K562 (cell line): Measurements from ENCODE around the gene UBR1. TPM values are rescaled to one million over a fixed set of nuclear protein-coding genes. Genes with fewer than 3 reads are reported as not detected.

ENCODE experiments used
- ATAC-seq: fragments of 200-7000 bp; cut with Tn5 transposase; 3 replicates; pipeline ENCODE4 v1.9.1; 2020; ENCODE audit warnings: moderate library complexity
- BruUV-seq: library from RNA; stranded (reverse); fragments of 400-500 nt; replicated peaks from 2 replicates; lab custom pipeline; 2021; lab: Mats Ljungman, UMichigan
- CTCF ChIA-PET: fragments of 300-600 bp; formaldehyde crosslinking; extraction: SDS; loops from one replicate; lab custom pipeline; 2021; ENCODE audit warnings: low intra/inter-chr PET ratio; lab: Yijun Ruan, JAX
- POLR2A ChIA-PET: fragments of 300-600, 350-650 bp; sonication (Branson Sonifier 250); formaldehyde crosslinking; extraction: SDS; loops from one replicate; lab custom pipeline; 2021; ENCODE audit warnings: antibody characterized with exemption, inconsistent platforms; lab: Yijun Ruan, JAX
- DNase-seq, 4 experiments: peaks; one replicate each; pipeline versions ENCODE4 v3.0.0 to v3.0.0-alpha.2; 2011 to 2018; ENCODE audit warnings: low spot score in 3 of 4, mixed read lengths in 3 of 4; ENCODE audit errors: extremely low read depth in 1 of 4
- FAIRE-seq: peaks from 2 replicates; lab custom pipeline; 2011; peaks lifted over from hg19 to GRCh38; lab: Jason Lieb, UNC
- H2AFZ ChIP-seq: 2 replicates; pipeline ENCODE4 v1.6.0; 2011; ENCODE audit warnings: low read depth, low read length, control low read depth, inconsistent platforms
- H3K27ac ChIP-seq: fragments of 200-600 bp; 3 replicates; pipeline ENCODE4 v1.8.0; 2011; ENCODE audit warnings: low read depth, mild to moderate bottlenecking, control low read depth, inconsistent platforms, low read length, moderate library complexity, mixed read lengths; ENCODE audit errors: extremely low read depth
- H3K27me3 ChIP-seq, 2 experiments: fragments of 300-600 bp in 1 of 2; 2 replicates in 1 of 2; 3 replicates in 1 of 2; pipeline versions ENCODE4 v1.6.0 to v1.8.0; 2011; ENCODE audit warnings: inconsistent platforms in 2 of 2, low read length in 2 of 2, mild to moderate bottlenecking in 1 of 2, mixed read lengths in 1 of 2, moderate library complexity in 1 of 2; ENCODE audit not compliant: control insufficient read depth in 2 of 2, insufficient read depth in 2 of 2
- H3K36me3 ChIP-seq: fragments of 300-600 bp; 3 replicates; pipeline ENCODE4 v1.8.0; 2011; ENCODE audit warnings: mild to moderate bottlenecking, low read length, inconsistent platforms; ENCODE audit not compliant: control insufficient read depth, insufficient read depth
- H3K4me1 ChIP-seq, 2 experiments: fragments of 200-600 bp in 1 of 2; replicated peaks in 1 of 2; 2 replicates in 1 of 2; 3 replicates in 1 of 2; pipeline versions ENCODE4 v1.5.1 to v1.8.0; 2011; ENCODE audit warnings: inconsistent platforms in 2 of 2, low read length in 2 of 2, mild to moderate bottlenecking in 1 of 2, mixed read lengths in 1 of 2, moderate library complexity in 1 of 2; ENCODE audit not compliant: control insufficient read depth in 2 of 2, insufficient read depth in 2 of 2
- H3K4me2 ChIP-seq: 2 replicates; pipeline ENCODE4 v1.6.1; 2011; ENCODE audit warnings: low read length, control low read depth, inconsistent platforms, mixed read lengths; ENCODE audit not compliant: insufficient read depth
- H3K4me3 ChIP-seq: fragments of 200-600 bp; sonication (generic), shearing (Covaris generic); 2 replicates; pipeline ENCODE4 v1.5.1; 2016; ENCODE audit warnings: control low read depth, inconsistent platforms
- H3K79me2 ChIP-seq: fragments of 200-600 bp; 3 replicates; pipeline ENCODE4 v1.8.0; 2011; ENCODE audit warnings: low read length, inconsistent platforms; ENCODE audit not compliant: control insufficient read depth, insufficient read depth
- H3K9ac ChIP-seq, 2 experiments: 2 replicates each; pipeline versions ENCODE4 v1.6.0 to v1.6.1; 2011; ENCODE audit warnings: low read depth in 2 of 2, low read length in 2 of 2, control low read depth in 1 of 2, inconsistent platforms in 1 of 2, mild to moderate bottlenecking in 1 of 2, mixed read lengths in 1 of 2; ENCODE audit not compliant: insufficient read depth in 1 of 2
- H3K9me1 ChIP-seq: one replicate; pipeline ENCODE4 v1.6.0; 2011; ENCODE audit warnings: inconsistent platforms, mild to moderate bottlenecking, low read length, moderate library complexity; ENCODE audit not compliant: control insufficient read depth, insufficient read depth
- H3K9me3 ChIP-seq: replicated peaks from 2 replicates; pipeline ENCODE4 v1.5.1; 2011; ENCODE audit warnings: low read depth, low read length, inconsistent platforms; ENCODE audit not compliant: control insufficient read depth, insufficient read depth
- H4K20me1 ChIP-seq: replicated peaks from 2 replicates; pipeline ENCODE4 v1.6.1; 2011; ENCODE audit warnings: low read length, inconsistent platforms, mixed read lengths; ENCODE audit not compliant: control insufficient read depth, insufficient read depth
- ERF ChIP-seq: fragments of 450-650 bp; formaldehyde crosslinking; IDR thresholded peaks from 2 replicates; pipeline ENCODE4 v1.4.0; 2020; ENCODE audit warnings: mild to moderate bottlenecking, mixed read lengths
- RUNX1 ChIP-seq: sonication (generic); IDR thresholded peaks from 2 replicates; pipeline ENCODE4 v1.6.1; 2016; ENCODE audit warnings: antibody characterized with exemption, low read depth
- STAG1 ChIP-seq: sonication (generic); formaldehyde crosslinking; IDR thresholded peaks from 2 replicates; pipeline ENCODE4 v1.5.0; 2020; ENCODE audit warnings: missing genetic modification reagents, borderline replicate concordance
- ZBTB1 ChIP-seq: sonication (generic); formaldehyde crosslinking; IDR thresholded peaks from 2 replicates; pipeline ENCODE4 v1.8.1; 2023; ENCODE audit warnings: missing genetic modification reagents, low read depth, mild to moderate bottlenecking, borderline replicate concordance
- ZNF583 ChIP-seq: fragments of 250-450 bp; sonication (Bioruptor Pico); IDR thresholded peaks from 2 replicates; pipeline ENCODE4 v1.4.0; 2020
- WGBS: fragments of 100-300 bp; shearing (Covaris generic); methylation state at CpG from one replicate; pipeline ENCODE4 v1.1.6; 2016; ENCODE audit warnings: low coverage, mixed read lengths; ENCODE audit not compliant: insufficient coverage; ENCODE audit errors: missing lambda C conversion rate; 5-methylcytosine and 5-hydroxymethylcytosine counted together
- in situ Hi-C: fragments of 300-500 bp; cut with MboI; formaldehyde crosslinking; loops from 4 replicates; pipeline ENCODE4 v1.15.0; 2018; ENCODE audit warnings: inconsistent platforms, mixed read lengths
- intact Hi-C: fragments of 100-400 bp; cut with micrococcal nuclease; formaldehyde crosslinking; loops from 2 replicates; pipeline ENCODE4 v1.14.2; 2022
- polyA plus RNA-seq, 8 experiments: library from polyadenylated mRNA; depleted of rRNA in 4 of 8; stranded (reverse) in 5 of 8; unstranded in 3 of 8; fragments of >200 nt; fragmentation: Nextera tagmentation in 2 of 8; fragmentation: Illumina TruSeq in 1 of 8; extraction: Ambion mirVana in 2 of 8; extraction: Trizol in 1 of 8; gene quantifications; 2 replicates each; pipeline versions ENCODE4 v1.2.1 to v1.2.3, GENCODE V29; 2011 to 2014; ENCODE audit warnings: inconsistent platforms in 1 of 8, missing spikeins in 1 of 8
- total RNA-seq, 7 experiments: library from RNA; depleted of rRNA in 6 of 7; stranded (reverse); fragments of >200 nt in 6 of 7; fragmentation: Illumina TruSeq in 2 of 7; extraction: Trizol in 2 of 7; gene quantifications; 2 replicates each; pipeline versions ENCODE4 v1.2.1 to v1.2.3, GENCODE V29; 2011 to 2021; ENCODE audit warnings: low replicate concordance in 1 of 7
- TF ChIP-seq, protein P1 (sequence below): fragments of 250-450 bp; sonication (Bioruptor Pico); IDR thresholded peaks from 2 replicates; pipeline ENCODE4 v1.8.0; 2022; ENCODE audit warnings: inconsistent platforms

The UBR1 gene
- total and polyA plus RNA-seq, 9 of the 15 experiments (the other 6 are each of a cell fraction or from before 2014, with no cell fraction given): 5.8 to 30.7 (median 15.3) TPM

DNA sequence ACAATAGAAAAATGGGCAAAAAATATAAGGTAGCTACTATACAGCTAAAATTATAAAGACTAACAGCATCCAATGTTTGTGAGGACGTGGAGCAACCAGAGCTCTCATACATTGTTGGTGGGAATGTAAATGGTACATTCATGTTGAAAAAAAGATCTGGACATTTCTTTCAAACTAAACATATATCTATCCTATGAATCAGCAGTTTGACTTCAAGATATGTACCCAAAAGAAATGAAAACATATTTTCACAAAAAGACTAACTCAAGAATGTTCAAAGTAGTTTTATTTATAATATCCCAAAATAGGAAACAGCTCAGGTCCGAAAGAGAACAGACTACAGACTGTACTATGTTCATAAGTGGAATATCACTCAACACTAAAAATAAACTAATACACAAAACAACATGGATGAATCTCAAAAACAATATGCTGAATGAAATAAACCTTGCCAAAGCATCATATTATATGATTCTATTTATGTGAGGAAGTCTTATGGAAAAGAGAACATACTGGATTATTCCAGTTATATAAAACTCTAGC lies 176.5 kb downstream of the UBR1 start:
- in situ Hi-C loops: loop anchor here (5.0 kb wide), 1 partner anchor 212 kb away; no protein-coding TSS in a partner anchor
- intact Hi-C loops: no loop called here
- no TSS peak for BruUV-seq
- DNase-seq (no peak), ATAC-seq (no peak), FAIRE-seq (no peak)
- H3K9me1 ChIP-seq: no peaks in the 10 kb centered on the region
- H3K4me1 ChIP-seq: no peaks in the 10 kb centered on the region; a peak in 1 of 5 replicates
- no peak overlapping the region for H3K4me3 ChIP-seq
- H4K20me1 ChIP-seq: no peaks in the 10 kb centered on the region
- no peak overlapping the region for H3K4me2 ChIP-seq
- no peaks in the 10 kb centered on the region for H3K36me3 ChIP-seq
- CTCF ChIA-PET: no interaction called here
- POLR2A ChIA-PET: interaction anchor here (0.6 kb wide), 1 partner anchor 203 kb away, joined by 3 read pairs; no protein-coding TSS in a partner anchor
- no peaks in the 10 kb centered on the region for H3K79me2 ChIP-seq
- H2AFZ ChIP-seq: no peak overlapping the region
- 13% methylated on average over 2 of the region's 2 CpGs for WGBS
- H3K27me3 ChIP-seq: no peaks in the 10 kb centered on the region
- H3K9me3 ChIP-seq: no peaks in the 10 kb centered on the region
- TF ChIP-seq ZNF583 (CRISPR knock-in tag) (no peak), ERF (CRISPR knock-in tag) (no peak)
- no peak overlapping the region for H3K9ac ChIP-seq
- H3K27ac ChIP-seq: no peak overlapping the region

DNA sequence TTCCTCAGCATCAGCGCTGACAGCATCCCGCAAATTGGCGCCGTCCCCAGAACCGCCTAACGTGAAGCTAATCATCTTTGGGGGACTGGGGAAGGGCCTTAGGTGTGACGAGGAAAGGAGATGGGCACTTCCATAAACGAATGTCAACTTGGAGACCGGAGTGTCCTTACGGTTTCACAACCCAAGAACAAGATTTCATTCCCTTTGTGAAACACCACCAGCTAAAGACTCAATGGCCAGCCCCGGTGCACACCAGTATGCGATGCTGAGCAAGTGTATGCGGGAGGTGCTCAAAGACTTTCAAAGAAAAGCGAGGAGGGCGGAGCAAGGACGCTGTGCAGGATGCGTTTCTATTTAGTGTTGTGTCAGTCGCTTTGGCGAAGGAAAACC lies 184.5 kb downstream of the UBR1 start:
- BruUV-seq: no TSS peak
- in situ Hi-C loops: no loop called here
- Histone ChIP-seq H3K27ac (peak overlapping the region; percentile 47; the same call in 2 of the 3 replicates), H2AFZ (peak overlapping the region; percentile 100), H3K9me3 (no peaks in the 10 kb centered on the region), H3K9ac (peak overlapping the region; percentile 1 to 49; a peak in 2 of 4 replicates), H4K20me1 (no peaks in the 10 kb centered on the region; the same call in 1 of the 2 replicates), H3K4me2 (peak overlapping the region; percentile 94), H3K4me3 (peak overlapping the region; percentile 78; the same call in 1 of the 2 replicates), H3K4me1 (peaks cover 5 to 11% of the 10 kb centered on the region in 2 experiments), H3K27me3 (no peaks in the 10 kb centered on the region), H3K36me3 (no peaks in the 10 kb centered on the region), H3K79me2 (peaks cover 37% of the 10 kb centered on the region), H3K9me1 (no peaks in the 10 kb centered on the region)
- ATAC-seq (no peak), FAIRE-seq (no peak), DNase-seq (no peak)
- intact Hi-C loops: loop anchor here (2.0 kb wide), 1 partner anchor 187 kb away; no protein-coding TSS in a partner anchor
- WGBS: 68% methylated on average over 19 of the region's 19 CpGs
- ChIA-PET CTCF (no interaction called here), POLR2A (no interaction called here)
- TF ChIP-seq, protein P1, sequence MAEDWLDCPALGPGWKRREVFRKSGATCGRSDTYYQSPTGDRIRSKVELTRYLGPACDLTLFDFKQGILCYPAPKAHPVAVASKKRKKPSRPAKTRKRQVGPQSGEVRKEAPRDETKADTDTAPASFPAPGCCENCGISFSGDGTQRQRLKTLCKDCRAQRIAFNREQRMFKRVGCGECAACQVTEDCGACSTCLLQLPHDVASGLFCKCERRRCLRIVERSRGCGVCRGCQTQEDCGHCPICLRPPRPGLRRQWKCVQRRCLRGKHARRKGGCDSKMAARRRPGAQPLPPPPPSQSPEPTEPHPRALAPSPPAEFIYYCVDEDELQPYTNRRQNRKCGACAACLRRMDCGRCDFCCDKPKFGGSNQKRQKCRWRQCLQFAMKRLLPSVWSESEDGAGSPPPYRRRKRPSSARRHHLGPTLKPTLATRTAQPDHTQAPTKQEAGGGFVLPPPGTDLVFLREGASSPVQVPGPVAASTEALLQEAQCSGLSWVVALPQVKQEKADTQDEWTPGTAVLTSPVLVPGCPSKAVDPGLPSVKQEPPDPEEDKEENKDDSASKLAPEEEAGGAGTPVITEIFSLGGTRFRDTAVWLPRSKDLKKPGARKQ: peak; percentile 91; the same call in 1 of the 2 replicates
- TF ChIP-seq ZBTB1 (CRISPR knock-in tag) (no peak), STAG1 (CRISPR knock-in tag) (no peak), RUNX1 (no peak)
